Astrocyte (in vitro differentiated cells and primary cell): Measurements from ENCODE around the gene APOH.

Experiments
- EZH2 ChIP-seq: IDR thresholded peaks from 2 replicates; pipeline ENCODE4 v1.6.1; 2012; ENCODE audit warnings: mild to moderate bottlenecking, low read length, inconsistent platforms; ENCODE audit not compliant: insufficient read depth
- TF ChIP-seq, protein P1 (sequence below): IDR thresholded peaks from 2 replicates; pipeline ENCODE4 v1.5.1; 2011; ENCODE audit warnings: low read depth, mild to moderate bottlenecking, inconsistent platforms, low read length, moderate library complexity; ENCODE audit not compliant: insufficient read depth

DNA sequence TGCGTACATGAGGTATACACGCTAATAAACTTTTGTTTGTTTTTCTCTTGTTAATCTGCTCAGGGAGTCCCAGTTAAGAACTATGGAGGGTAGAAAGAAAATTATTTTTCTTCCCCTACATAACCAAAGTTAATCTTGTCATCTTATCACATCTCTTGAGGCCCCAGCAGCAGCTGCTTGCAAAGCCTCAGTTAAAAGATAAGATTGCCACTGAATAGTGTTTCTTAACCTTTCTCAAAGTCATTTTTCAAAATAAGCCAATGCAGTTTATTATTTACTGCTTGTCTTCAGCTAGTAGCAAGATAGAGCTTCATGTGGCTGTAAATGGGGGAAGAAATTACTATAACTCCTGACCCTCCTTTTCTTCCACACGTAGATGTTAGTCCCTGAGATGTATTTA lies 21.5 kb upstream of the APOH start:
- TF ChIP-seq, protein P1, sequence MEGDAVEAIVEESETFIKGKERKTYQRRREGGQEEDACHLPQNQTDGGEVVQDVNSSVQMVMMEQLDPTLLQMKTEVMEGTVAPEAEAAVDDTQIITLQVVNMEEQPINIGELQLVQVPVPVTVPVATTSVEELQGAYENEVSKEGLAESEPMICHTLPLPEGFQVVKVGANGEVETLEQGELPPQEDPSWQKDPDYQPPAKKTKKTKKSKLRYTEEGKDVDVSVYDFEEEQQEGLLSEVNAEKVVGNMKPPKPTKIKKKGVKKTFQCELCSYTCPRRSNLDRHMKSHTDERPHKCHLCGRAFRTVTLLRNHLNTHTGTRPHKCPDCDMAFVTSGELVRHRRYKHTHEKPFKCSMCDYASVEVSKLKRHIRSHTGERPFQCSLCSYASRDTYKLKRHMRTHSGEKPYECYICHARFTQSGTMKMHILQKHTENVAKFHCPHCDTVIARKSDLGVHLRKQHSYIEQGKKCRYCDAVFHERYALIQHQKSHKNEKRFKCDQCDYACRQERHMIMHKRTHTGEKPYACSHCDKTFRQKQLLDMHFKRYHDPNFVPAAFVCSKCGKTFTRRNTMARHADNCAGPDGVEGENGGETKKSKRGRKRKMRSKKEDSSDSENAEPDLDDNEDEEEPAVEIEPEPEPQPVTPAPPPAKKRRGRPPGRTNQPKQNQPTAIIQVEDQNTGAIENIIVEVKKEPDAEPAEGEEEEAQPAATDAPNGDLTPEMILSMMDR: no peak
- no peak for TF ChIP-seq EZH2
